ENCODE results near the gene PRPF8.

- TF ChIP-seq CTCF (IDR thresholded peaks at IDR 0.05; ENCODE audit: borderline replicate concordance, extremely low read depth, low read length, poor library complexity, severe bottlenecking) = no peak
- no peak for TF ChIP-seq EZH2 (IDR thresholded peaks at IDR 0.05; ENCODE audit: borderline replicate concordance, low read depth, low read length, severe bottlenecking)
Measured at GRCh38 chr17:1726626-1727257, 42.1 kb upstream of the PRPF8 start.

Data from DND-41 (cell line).